Trophoblast cell (in vitro differentiated cells and primary cell): Measurements from ENCODE around the gene PPP2R5E.

Experiments
- DNase-seq, 2 donors: peaks; one replicate each; pipeline ENCODE4 v3.0.0-alpha.2; 2016
- H2AFZ ChIP-seq: 2 replicates; pipeline ENCODE4 v1.6.1; 2013; ENCODE audit warnings: low read length, moderate library complexity, mild to moderate bottlenecking; ENCODE audit not compliant: insufficient read depth, poor library complexity
- H2AK5ac ChIP-seq: 2 replicates; pipeline ENCODE4 v1.6.1; 2013; ENCODE audit warnings: mild to moderate bottlenecking, low read length
- H2BK120ac ChIP-seq: 2 replicates; pipeline ENCODE4 v1.6.1; 2013; ENCODE audit warnings: low read length, mild to moderate bottlenecking, moderate library complexity; ENCODE audit not compliant: insufficient read depth, poor library complexity
- H2BK12ac ChIP-seq: 2 replicates; pipeline ENCODE4 v1.6.1; 2013; ENCODE audit warnings: mild to moderate bottlenecking, low read length, moderate library complexity
- H2BK5ac ChIP-seq: 2 replicates; pipeline ENCODE4 v1.6.1; 2013; ENCODE audit warnings: low read length, low read depth, moderate library complexity, mild to moderate bottlenecking; ENCODE audit not compliant: poor library complexity
- H3K14ac ChIP-seq: 2 replicates; pipeline ENCODE4 v1.6.1; 2013; ENCODE audit warnings: mild to moderate bottlenecking, low read length
- H3K18ac ChIP-seq: 2 replicates; pipeline ENCODE4 v1.6.1; 2013; ENCODE audit warnings: mild to moderate bottlenecking, low read length
- H3K23ac ChIP-seq: 2 replicates; pipeline ENCODE4 v1.6.1; 2013; ENCODE audit warnings: low read length
- H3K27ac ChIP-seq: 2 replicates; pipeline ENCODE4 v1.5.1; 2013; ENCODE audit warnings: low read depth, mild to moderate bottlenecking, inconsistent platforms, low read length, moderate library complexity
- H3K27me3 ChIP-seq: 2 replicates; pipeline ENCODE4 v1.6.1; 2013; ENCODE audit warnings: inconsistent platforms, mild to moderate bottlenecking, low read length, moderate library complexity; ENCODE audit not compliant: insufficient read depth
- H3K36me3 ChIP-seq, 2 experiments: 1 replicate in 1 of 2; 2 replicates in 1 of 2; pipeline ENCODE4 v1.6.1; 2013; ENCODE audit warnings: low read length in 2 of 2, mild to moderate bottlenecking in 2 of 2, moderate library complexity in 1 of 2; ENCODE audit not compliant: insufficient read depth in 2 of 2, control insufficient read depth in 1 of 2
- H3K4ac ChIP-seq: 2 replicates; pipeline ENCODE4 v1.6.1; 2013; ENCODE audit warnings: low read depth, mild to moderate bottlenecking, low read length, moderate library complexity
- H3K4me1 ChIP-seq, 2 experiments: 1 replicate in 1 of 2; 2 replicates in 1 of 2; pipeline ENCODE4 v1.6.1; 2013; ENCODE audit warnings: low read length in 2 of 2, mild to moderate bottlenecking in 2 of 2, moderate library complexity in 1 of 2; ENCODE audit not compliant: insufficient read depth in 2 of 2, control insufficient read depth in 1 of 2
- H3K4me2 ChIP-seq: 2 replicates; pipeline ENCODE4 v1.6.1; 2013; ENCODE audit warnings: inconsistent platforms, mild to moderate bottlenecking, low read length, moderate library complexity
- H3K4me3 ChIP-seq: 2 replicates; pipeline ENCODE4 v1.5.1; 2013; ENCODE audit warnings: mild to moderate bottlenecking, low read depth, low read length, inconsistent platforms
- H3K79me1 ChIP-seq: one replicate; pipeline ENCODE4 v1.6.1; 2013; ENCODE audit warnings: low read length
- H3K79me2 ChIP-seq: 2 replicates; pipeline ENCODE4 v1.6.1; 2013; ENCODE audit warnings: low read length, mild to moderate bottlenecking; ENCODE audit not compliant: control insufficient read depth, insufficient read depth, poor library complexity
- H3K9ac ChIP-seq: 2 replicates; pipeline ENCODE4 v1.6.1; 2013; ENCODE audit warnings: mild to moderate bottlenecking, low read length
- H3K9me3 ChIP-seq: 2 replicates; pipeline ENCODE4 v1.6.1; 2013; ENCODE audit warnings: low read depth, mild to moderate bottlenecking, control low read depth, inconsistent platforms, low read length; ENCODE audit not compliant: insufficient read depth
- H4K12ac ChIP-seq: 2 replicates; pipeline ENCODE4 v1.6.1; 2013; ENCODE audit warnings: low read depth, mild to moderate bottlenecking, low read length, moderate library complexity
- H4K8ac ChIP-seq: 2 replicates; pipeline ENCODE4 v1.6.1; 2013; ENCODE audit warnings: low read depth, mild to moderate bottlenecking, low read length, moderate library complexity
- H4K91ac ChIP-seq: one replicate; pipeline ENCODE4 v1.6.1; 2013; ENCODE audit warnings: low read depth, mild to moderate bottlenecking, low read length, moderate library complexity
- WGBS: extraction: QIAGEN DNeasy Blood & Tissue Kit; methylation state at CpG from one replicate; pipeline ENCODE4 v1.1.7; 2013; ENCODE audit warnings: missing lambda C conversion rate; ENCODE audit not compliant: insufficient read length, insufficient coverage; ENCODE audit errors: extremely low coverage; 5-methylcytosine and 5-hydroxymethylcytosine counted together

PPP2R5E gene

DNA sequence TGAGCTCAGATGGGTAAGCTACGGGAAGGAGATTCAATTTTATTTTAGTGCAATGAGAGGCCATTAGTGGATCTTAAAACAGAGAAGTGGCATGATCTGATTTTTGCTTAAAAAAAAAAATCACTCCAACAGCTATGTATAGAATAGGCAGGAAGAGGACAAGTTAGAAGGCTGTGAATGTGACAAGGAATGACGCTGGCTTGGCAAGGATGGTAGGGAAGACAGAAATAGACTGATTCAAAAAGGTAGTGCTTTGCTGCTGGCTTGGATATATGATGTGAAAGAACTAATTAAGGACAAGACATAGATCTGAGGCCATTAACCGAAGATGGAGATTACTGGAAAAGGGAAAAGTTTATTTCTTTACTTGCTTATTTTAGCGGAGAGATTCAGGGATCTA, 119.3 kb downstream of the PPP2R5E start:
- no CpG with 5 or more reads among the region's 4 CpGs for WGBS
- peaks cover 0 to 2% of the 10 kb centered on the region in 2 experiments for H3K36me3 ChIP-seq

DNA sequence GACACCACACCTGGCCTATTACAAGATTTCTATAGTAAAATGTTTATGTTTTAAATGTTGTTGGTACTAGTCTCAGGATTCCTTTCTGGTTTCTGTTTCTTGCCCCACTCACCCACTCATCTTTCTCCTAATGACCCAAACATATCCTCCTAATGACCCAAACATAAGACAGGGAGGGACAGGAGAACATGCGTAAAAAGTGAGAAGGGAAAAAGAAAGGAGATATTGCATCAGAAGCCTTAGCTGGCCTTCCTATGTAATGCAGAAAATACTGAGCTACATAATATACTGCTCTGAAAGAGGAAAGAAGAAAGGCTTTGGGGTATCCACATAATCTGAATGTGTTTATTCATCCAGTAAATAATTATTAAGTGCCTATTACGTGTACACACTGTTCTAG, 119.8 kb downstream of the PPP2R5E start:
- H3K4me3 ChIP-seq = no peak overlapping the region
- H4K8ac ChIP-seq = no peak overlapping the region
- no peaks in the 10 kb centered on the region for H3K4me1 ChIP-seq
- WGBS = no CpG with 5 or more reads among the region's 2 CpGs
- no peak overlapping the region for H3K27ac ChIP-seq
- H3K4ac ChIP-seq = no peak overlapping the region
- H2AK5ac ChIP-seq = no peak overlapping the region
- H3K79me2 ChIP-seq = no peaks in the 10 kb centered on the region
- H2BK120ac ChIP-seq = no peak overlapping the region
- no peak overlapping the region for H3K14ac ChIP-seq
- H4K12ac ChIP-seq = no peak overlapping the region
- no peak overlapping the region for H3K18ac ChIP-seq
- H2BK5ac ChIP-seq = no peak overlapping the region
- H3K9ac ChIP-seq = no peak overlapping the region
- no peaks in the 10 kb centered on the region for H3K9me3 ChIP-seq
- no peak overlapping the region for H4K91ac ChIP-seq
- DNase-seq = no peak
- no peaks in the 10 kb centered on the region for H3K27me3 ChIP-seq
- no peaks in the 10 kb centered on the region for H3K79me1 ChIP-seq
- H2AFZ ChIP-seq = no peak overlapping the region
- peaks cover 0 to 2% of the 10 kb centered on the region in 2 experiments for H3K36me3 ChIP-seq
- no peak overlapping the region for H2BK12ac ChIP-seq
- H3K23ac ChIP-seq = no peak overlapping the region
- no peak overlapping the region for H3K4me2 ChIP-seq

More for the DNA sequence above, 119.3 kb downstream of the PPP2R5E start:
- Histone ChIP-seq H3K79me1 (no peaks in the 10 kb centered on the region), H2BK5ac (no peak overlapping the region), H3K4me1 (no peaks in the 10 kb centered on the region), H3K9ac (no peak overlapping the region), H3K4me3 (no peak overlapping the region), H2BK120ac (no peak overlapping the region), H3K27ac (no peak overlapping the region), H3K23ac (no peak overlapping the region), H4K12ac (no peak overlapping the region), H3K9me3 (no peaks in the 10 kb centered on the region), H2BK12ac (no peak overlapping the region), H3K14ac (no peak overlapping the region), H3K18ac (no peak overlapping the region), H4K91ac (no peak overlapping the region), H3K79me2 (no peaks in the 10 kb centered on the region), H4K8ac (no peak overlapping the region), H2AFZ (no peak overlapping the region), H2AK5ac (no peak overlapping the region), H3K27me3 (no peaks in the 10 kb centered on the region), H3K4me2 (no peak overlapping the region), H3K4ac (no peak overlapping the region)
- no peak for DNase-seq

DNA sequence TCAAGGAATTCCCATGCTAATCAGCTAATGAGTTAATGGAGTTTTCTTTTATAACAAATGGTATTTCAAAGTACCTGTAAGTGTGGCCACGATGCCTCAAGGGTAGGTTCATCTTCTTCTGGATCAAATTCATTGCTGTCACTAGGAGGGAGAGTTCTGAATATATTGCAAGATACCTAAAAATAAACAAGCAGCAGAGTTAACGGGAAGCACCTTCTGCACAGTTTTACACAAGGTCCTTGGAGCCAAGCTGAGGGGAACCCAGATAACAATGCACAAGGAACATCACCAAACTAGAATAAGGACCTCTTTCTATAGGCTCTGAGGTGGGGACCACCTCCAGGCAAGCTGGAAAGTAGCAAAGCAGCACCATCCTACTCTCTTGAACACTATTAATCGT, 121.3 kb downstream of the PPP2R5E start:
- Histone ChIP-seq H3K4ac (no peak overlapping the region), H3K18ac (no peak overlapping the region), H3K9me3 (no peaks in the 10 kb centered on the region), H3K4me3 (no peak overlapping the region), H3K14ac (no peak overlapping the region), H3K36me3 (peaks cover 0 to 2% of the 10 kb centered on the region in 2 experiments), H3K27me3 (no peaks in the 10 kb centered on the region), H4K12ac (no peak overlapping the region), H2AK5ac (no peak overlapping the region), H3K23ac (no peak overlapping the region), H2AFZ (no peak overlapping the region), H3K79me2 (no peaks in the 10 kb centered on the region), H2BK120ac (no peak overlapping the region), H2BK5ac (no peak overlapping the region), H3K9ac (no peak overlapping the region), H3K27ac (no peak overlapping the region), H4K8ac (no peak overlapping the region), H3K4me2 (no peak overlapping the region), H4K91ac (no peak overlapping the region), H3K4me1 (no peaks in the 10 kb centered on the region), H2BK12ac (no peak overlapping the region), H3K79me1 (no peaks in the 10 kb centered on the region)
- WGBS = no CpG with 5 or more reads among the region's 3 CpGs
- DNase-seq = no peak

DNA sequence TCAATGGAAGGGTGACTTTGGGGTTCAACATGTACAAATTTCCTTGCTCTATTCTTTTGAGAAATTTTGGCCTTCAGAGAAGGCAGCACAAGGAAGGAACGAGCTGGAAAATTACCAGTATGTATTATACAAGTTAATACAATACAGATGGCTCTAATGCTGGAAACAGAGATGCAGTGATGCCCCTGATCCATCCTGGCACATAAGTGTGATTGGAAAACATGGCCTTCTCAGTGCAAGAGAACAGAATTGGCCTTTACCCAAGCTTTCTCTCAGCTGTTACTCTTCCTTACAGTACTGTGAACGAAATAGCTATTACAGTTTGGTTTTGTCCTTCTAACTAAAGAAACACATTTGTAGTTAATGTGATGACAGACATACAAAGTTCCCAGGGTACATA, 122.0 kb downstream of the PPP2R5E start:
- H3K4me1 ChIP-seq = no peaks in the 10 kb centered on the region
- no peak overlapping the region for H4K91ac ChIP-seq
- H4K12ac ChIP-seq = no peak overlapping the region
- H3K79me2 ChIP-seq = no peaks in the 10 kb centered on the region
- no peak overlapping the region for H2AK5ac ChIP-seq
- H3K18ac ChIP-seq = no peak overlapping the region
- no peak overlapping the region for H2BK5ac ChIP-seq
- H3K9ac ChIP-seq = no peak overlapping the region
- H3K14ac ChIP-seq = no peak overlapping the region
- H3K9me3 ChIP-seq = no peaks in the 10 kb centered on the region
- H3K27me3 ChIP-seq = no peaks in the 10 kb centered on the region
- no peak overlapping the region for H4K8ac ChIP-seq
- H3K36me3 ChIP-seq = peaks cover 0 to 2% of the 10 kb centered on the region in 2 experiments
- no peak for DNase-seq
- no peak overlapping the region for H3K23ac ChIP-seq
- H3K4me2 ChIP-seq = no peak overlapping the region
- H3K4ac ChIP-seq = no peak overlapping the region
- H3K27ac ChIP-seq = no peak overlapping the region
- H2AFZ ChIP-seq = no peak overlapping the region
- H2BK12ac ChIP-seq = no peak overlapping the region
- H2BK120ac ChIP-seq = no peak overlapping the region
- no peak overlapping the region for H3K4me3 ChIP-seq
- WGBS = no CpG with 5 or more reads among the region's 2 CpGs
- no peaks in the 10 kb centered on the region for H3K79me1 ChIP-seq
